ENCODE data around the gene STX2. TPM values are rescaled to one million over a fixed set of nuclear protein-coding genes. Genes with fewer than 3 reads are reported as not detected.

The STX2 gene
- total and polyA plus RNA-seq, 2 experiments from 2014 or later: 16.4 to 35.4 TPM

- TF ChIP-seq ZNF462 (CRISPR knock-in tag; IDR thresholded peaks at IDR 0.05) (no peak), ZNF331 (CRISPR knock-in tag; IDR thresholded peaks at IDR 0.05; ENCODE audit: low read depth) (no peak), ZNF114 (CRISPR knock-in tag; IDR thresholded peaks at IDR 0.05) (no peak)
These were observed 41.4 kb upstream of the STX2 start (continued) for GRCh38 chr12:130880411-130880885.

- no peaks in the 10 kb centered on the region; the same call in 1 of the 3 replicates for H3K9me3 Mint-ChIP-seq
- no peak overlapping the region for H3K4me3 Mint-ChIP-seq
- H4K20me1 ChIP-seq (replicated peaks; ENCODE audit: insufficient read depth): peaks cover 30% of the 10 kb centered on the region
- H3K4me3 ChIP-seq: no peak overlapping the region
- H3K36me3 Mint-ChIP-seq (ENCODE audit: low read depth): peaks cover 29% of the 10 kb centered on the region
- peaks cover 2% of the 10 kb centered on the region; the same call in 1 of the 2 replicates for H3K9me2 ChIP-seq (ENCODE audit: insufficient read depth)
- peaks cover 20% of the 10 kb centered on the region; the same call in 1 of the 2 replicates for H3K4me1 ChIP-seq (ENCODE audit: insufficient read depth)
- peaks cover 18% of the 10 kb centered on the region for H3K27me3 Mint-ChIP-seq (ENCODE audit: insufficient read depth, low read depth, poor library complexity)
- ATAC-seq (peak; percentile 45), DNase-seq (ENCODE audit: low spot score) (peak; percentile 45)
- peak overlapping the region; percentile 84; the same call in 1 of the 2 replicates for H3K27ac ChIP-seq (ENCODE audit: low read depth)
- no peak overlapping the region for H3K4me2 ChIP-seq
- peaks cover 26% of the 10 kb centered on the region for H3K36me3 ChIP-seq (ENCODE audit: insufficient read depth)
- peaks cover 7% of the 10 kb centered on the region for H3K79me2 ChIP-seq (replicated peaks; ENCODE audit: insufficient read depth)
- no peak overlapping the region for H2AFZ ChIP-seq
- no peak overlapping the region for H3K27ac Mint-ChIP-seq
- H3F3A ChIP-seq (replicated peaks; ENCODE audit: low read depth): peaks cover 37% of the 10 kb centered on the region
- no peaks in the 10 kb centered on the region for H3K27me3 ChIP-seq (ENCODE audit: insufficient read depth)
- TF ChIP-seq NANOG (IDR thresholded peaks at IDR 0.05; ENCODE audit: borderline replicate concordance) (no peak), STAT1 (IDR thresholded peaks at IDR 0.05; ENCODE audit: unreplicated experiment) (no peak), ZNF114 (CRISPR knock-in tag; IDR thresholded peaks at IDR 0.05) (no peak), ZNF462 (CRISPR knock-in tag; IDR thresholded peaks at IDR 0.05) (no peak)
- H3K4me1 Mint-ChIP-seq: peaks cover 34% of the 10 kb centered on the region
These were observed 40.8 kb upstream of the STX2 start for GRCh38 chr12:130879781-130880389.

Measured in GM23338 (cell line).